Endothelial cell of hepatic sinusoid (primary cell): ENCODE data around the gene SMYD5.

ENCODE experiments used
- in situ Hi-C: cut with HindIII; loops from 2 replicates; pipeline ENCODE4 v1.10.0; 2017; ENCODE audit warnings: low sequenced_read_pairs

The SMYD5 gene

GRCh38 chr2:73203055-73203681, 10.9 kb upstream of the SMYD5 start:
- in situ Hi-C loops, result no loop called here

GRCh38 chr2:73205611-73206010, 8.4 kb upstream of the SMYD5 start:
- in situ Hi-C loops, result no loop called here

- in situ Hi-C loops, result no loop called here
Observed at GRCh38 chr2:73208258-73208657, 5.8 kb upstream of the SMYD5 start.

GRCh38 chr2:73210019-73210418, 4.0 kb upstream of the SMYD5 start:
- in situ Hi-C loops, result no loop called here

- in situ Hi-C loops, result no loop called here
Observed at GRCh38 chr2:73210696-73211095, 3.3 kb upstream of the SMYD5 start.

- in situ Hi-C loops, result no loop called here
Observed at GRCh38 chr2:73212098-73212447, 2.0 kb upstream of the SMYD5 start.

GRCh38 chr2:73212448-73213176, 1.4 kb upstream of the SMYD5 start:
- in situ Hi-C loops, result no loop called here

- in situ Hi-C loops, result no loop called here
Observed at GRCh38 chr2:73215254-73215653, 1.2 kb downstream of the SMYD5 start.

- in situ Hi-C loops, result no loop called here
Observed at GRCh38 chr2:73217160-73217559, 3.1 kb downstream of the SMYD5 start.

GRCh38 chr2:73217826-73218225, 3.8 kb downstream of the SMYD5 start:
- in situ Hi-C loops, result no loop called here

GRCh38 chr2:73218298-73218697, 4.3 kb downstream of the SMYD5 start:
- in situ Hi-C loops, result no loop called here

GRCh38 chr2:73223821-73224220, 9.8 kb downstream of the SMYD5 start:
- in situ Hi-C loops, result no loop called here

GRCh38 chr2:73225513-73226360, 11.7 kb downstream of the SMYD5 start:
- in situ Hi-C loops, result no loop called here

- in situ Hi-C loops, result no loop called here
Observed at GRCh38 chr2:73227086-73227485, 13.0 kb downstream of the SMYD5 start.

- in situ Hi-C loops, result no loop called here
Observed at GRCh38 chr2:73228631-73229030, 14.6 kb downstream of the SMYD5 start.

- in situ Hi-C loops, result loop anchor here (10.0 kb wide), 1 partner anchor 228 kb away; no protein-coding TSS in a partner anchor
Observed at GRCh38 chr2:73232403-73233153, 18.5 kb downstream of the SMYD5 start.

- in situ Hi-C loops, result loop anchor here (10.0 kb wide), 1 partner anchor 229 kb away; no protein-coding TSS in a partner anchor
Observed at GRCh38 chr2:73233154-73233931, 19.3 kb downstream of the SMYD5 start, which contains the start of gene PRADC1. TSS of gene PRADC1 (minus strand) at chr2:73233239. CDS start at chr2:73233160, 79 bp downstream.

- in situ Hi-C loops, result loop anchor here (10.0 kb wide), 1 partner anchor 229 kb away; no protein-coding TSS in a partner anchor
Observed at GRCh38 chr2:73233932-73234832, 20.1 kb downstream of the SMYD5 start, which contains the start of gene CCT7. TSS of gene CCT7 (plus strand) at chr2:73234308. CDS start at chr2:73234379, 71 bp downstream.
